Ishikawa (cell line): ENCODE results near the gene MATN3.
A peak's percentile ranks its signal among the peaks of the same experiment; 100 is the strongest.

ENCODE experiments used
- CEBPB ChIP-seq: IDR thresholded peaks from 2 replicates; pipeline ENCODE4 v1.6.1; 2012
- CREB1 ChIP-seq: IDR thresholded peaks from 2 replicates; pipeline ENCODE4 v1.6.1; 2012; ENCODE audit warnings: low read depth
- EGR1 ChIP-seq: IDR thresholded peaks from 2 replicates; pipeline ENCODE4 v1.6.1; 2012
- EP300 ChIP-seq: IDR thresholded peaks from 2 replicates; pipeline ENCODE4 v1.6.1; 2012; ENCODE audit warnings: borderline replicate concordance
- FOXM1 ChIP-seq: IDR thresholded peaks from 2 replicates; pipeline ENCODE4 v1.6.1; 2012; ENCODE audit warnings: low read depth, borderline replicate concordance
- NFIC ChIP-seq: IDR thresholded peaks from 2 replicates; pipeline ENCODE4 v1.6.1; 2012
- RAD21 ChIP-seq: IDR thresholded peaks from 2 replicates; pipeline ENCODE4 v1.6.1; 2012; ENCODE audit warnings: low read depth
- TAF1 ChIP-seq: IDR thresholded peaks from 2 replicates; pipeline ENCODE4 v1.6.1; 2012; ENCODE audit warnings: low read depth, mild to moderate bottlenecking
- TCF12 ChIP-seq: IDR thresholded peaks from 2 replicates; pipeline ENCODE4 v1.6.1; 2012; ENCODE audit warnings: low read depth
- TEAD4 ChIP-seq: IDR thresholded peaks from 2 replicates; pipeline ENCODE4 v1.6.1; 2012
- YY1 ChIP-seq: IDR thresholded peaks from 2 replicates; pipeline ENCODE4 v1.6.1; 2012; ENCODE audit warnings: low read depth
- ZBTB7A ChIP-seq: IDR thresholded peaks from 2 replicates; pipeline ENCODE4 v1.6.1; 2012; ENCODE audit warnings: low read depth
- TF ChIP-seq, protein P1 (sequence below): IDR thresholded peaks from 2 replicates; pipeline ENCODE4 v1.6.1; 2012
- TF ChIP-seq, protein P2 (sequence below): IDR thresholded peaks from 2 replicates; pipeline ENCODE4 v1.6.1; 2012
- TF ChIP-seq, protein P3 (sequence below): IDR thresholded peaks from 2 replicates; pipeline ENCODE4 v1.6.1; 2012; ENCODE audit warnings: low read depth, mild to moderate bottlenecking

Gene MATN3, protein sequence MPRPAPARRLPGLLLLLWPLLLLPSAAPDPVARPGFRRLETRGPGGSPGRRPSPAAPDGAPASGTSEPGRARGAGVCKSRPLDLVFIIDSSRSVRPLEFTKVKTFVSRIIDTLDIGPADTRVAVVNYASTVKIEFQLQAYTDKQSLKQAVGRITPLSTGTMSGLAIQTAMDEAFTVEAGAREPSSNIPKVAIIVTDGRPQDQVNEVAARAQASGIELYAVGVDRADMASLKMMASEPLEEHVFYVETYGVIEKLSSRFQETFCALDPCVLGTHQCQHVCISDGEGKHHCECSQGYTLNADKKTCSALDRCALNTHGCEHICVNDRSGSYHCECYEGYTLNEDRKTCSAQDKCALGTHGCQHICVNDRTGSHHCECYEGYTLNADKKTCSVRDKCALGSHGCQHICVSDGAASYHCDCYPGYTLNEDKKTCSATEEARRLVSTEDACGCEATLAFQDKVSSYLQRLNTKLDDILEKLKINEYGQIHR

DNA sequence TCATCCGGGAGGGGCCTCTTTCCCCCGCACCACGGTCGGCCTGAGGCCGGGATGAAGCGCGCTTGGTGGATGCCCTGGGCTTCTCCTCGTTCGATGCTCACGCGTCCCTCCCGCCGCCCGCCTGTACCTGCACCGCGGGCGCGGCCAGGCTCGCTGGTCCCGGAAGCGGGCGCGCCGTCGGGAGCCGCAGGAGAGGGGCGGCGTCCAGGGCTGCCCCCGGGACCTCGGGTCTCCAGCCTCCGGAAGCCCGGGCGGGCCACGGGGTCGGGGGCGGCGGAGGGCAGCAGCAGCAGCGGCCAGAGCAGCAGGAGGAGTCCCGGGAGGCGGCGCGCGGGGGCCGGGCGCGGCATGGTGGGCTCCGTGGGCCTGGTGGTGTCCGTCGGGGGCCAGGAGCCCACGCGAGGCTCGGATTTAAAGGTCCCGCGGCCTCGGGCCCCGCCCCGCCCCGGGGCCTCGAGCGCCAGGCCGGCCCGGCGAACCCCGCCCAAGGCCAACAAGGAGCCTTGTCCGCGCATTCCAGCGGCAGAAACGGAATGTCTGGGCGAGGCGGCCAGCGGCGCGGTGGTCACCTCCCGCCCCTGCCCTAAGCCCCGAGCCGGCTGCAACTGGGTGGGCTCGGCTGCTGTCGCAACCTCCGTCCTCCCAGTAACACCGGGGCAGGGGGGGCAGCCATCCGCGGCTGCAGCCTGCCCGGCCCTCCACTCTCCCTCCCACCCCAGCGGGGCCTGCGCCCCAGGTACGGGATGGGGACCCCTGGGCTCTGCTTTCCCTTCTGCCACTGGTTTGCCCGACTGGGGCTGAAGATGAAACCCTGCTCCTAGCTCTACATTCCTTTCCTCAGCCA lies at the start of gene MATN3:
MATN3 (minus strand) TSS at position 387 of the 844 bp plus-strand sequence; CDS start at position 350, 37 bp downstream.
- TF ChIP-seq TAF1 (peak; percentile 51; the same call in 1 of the 2 replicates), EGR1 (no peak), NFIC (no peak), CREB1 (no peak), ZBTB7A (peak; percentile 86), TEAD4 (peak; percentile 84)
- TF ChIP-seq, protein P1, sequence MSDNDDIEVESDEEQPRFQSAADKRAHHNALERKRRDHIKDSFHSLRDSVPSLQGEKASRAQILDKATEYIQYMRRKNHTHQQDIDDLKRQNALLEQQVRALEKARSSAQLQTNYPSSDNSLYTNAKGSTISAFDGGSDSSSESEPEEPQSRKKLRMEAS, result peak; percentile 16; the same call in 1 of the 2 replicates

DNA sequence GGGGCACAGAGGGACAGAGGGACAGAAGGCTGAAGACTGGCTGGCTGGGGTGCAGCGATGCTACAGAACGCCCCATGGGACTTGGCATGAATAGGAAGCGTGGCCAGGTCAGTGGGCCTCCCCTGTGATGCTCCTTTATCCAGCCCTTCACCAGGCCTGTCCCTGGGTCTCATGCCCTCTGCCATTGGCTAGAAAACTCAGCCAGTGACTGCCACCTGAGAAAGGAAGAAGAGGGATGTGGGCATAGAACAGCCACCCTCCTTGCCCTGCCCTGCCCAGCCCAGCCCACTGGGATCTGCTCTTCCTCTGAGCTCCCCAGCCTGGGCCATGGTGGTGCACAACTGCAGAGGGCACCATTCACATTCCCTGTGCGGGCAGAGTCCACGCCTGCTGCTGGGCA lies 49.5 kb upstream of the MATN3 start:
- TF ChIP-seq RAD21 (no peak), EGR1 (no peak)

DNA sequence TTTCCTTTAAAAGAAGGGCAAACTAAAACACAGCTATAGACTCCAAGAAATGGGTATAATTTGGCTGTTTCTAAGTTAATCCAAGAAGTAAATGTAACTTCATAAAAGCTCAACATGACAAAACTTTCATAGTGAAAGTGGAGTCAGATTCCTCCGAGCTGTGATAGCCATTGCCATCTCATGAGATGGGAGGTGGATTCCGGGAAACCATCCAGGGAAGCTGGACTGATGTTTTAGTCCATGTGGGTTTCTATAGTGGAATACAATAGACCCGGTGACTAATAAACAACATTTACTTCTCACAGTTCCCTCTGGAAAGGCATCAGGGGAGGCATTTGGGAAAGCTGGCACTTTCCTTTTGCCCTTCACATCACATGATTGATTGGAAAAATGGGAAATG lies 49.0 kb upstream of the MATN3 start:
- TF ChIP-seq TCF12 (no peak), ZBTB7A (no peak), FOXM1 (no peak), CREB1 (no peak), EP300 (no peak), NFIC (no peak), EGR1 (no peak), CEBPB (no peak), RAD21 (no peak), YY1 (no peak), TEAD4 (no peak), TAF1 (no peak)
- TF ChIP-seq, protein P2, sequence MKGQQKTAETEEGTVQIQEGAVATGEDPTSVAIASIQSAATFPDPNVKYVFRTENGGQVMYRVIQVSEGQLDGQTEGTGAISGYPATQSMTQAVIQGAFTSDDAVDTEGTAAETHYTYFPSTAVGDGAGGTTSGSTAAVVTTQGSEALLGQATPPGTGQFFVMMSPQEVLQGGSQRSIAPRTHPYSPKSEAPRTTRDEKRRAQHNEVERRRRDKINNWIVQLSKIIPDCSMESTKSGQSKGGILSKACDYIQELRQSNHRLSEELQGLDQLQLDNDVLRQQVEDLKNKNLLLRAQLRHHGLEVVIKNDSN, result no peak
- TF ChIP-seq, protein P1, result no peak
- TF ChIP-seq, protein P3, sequence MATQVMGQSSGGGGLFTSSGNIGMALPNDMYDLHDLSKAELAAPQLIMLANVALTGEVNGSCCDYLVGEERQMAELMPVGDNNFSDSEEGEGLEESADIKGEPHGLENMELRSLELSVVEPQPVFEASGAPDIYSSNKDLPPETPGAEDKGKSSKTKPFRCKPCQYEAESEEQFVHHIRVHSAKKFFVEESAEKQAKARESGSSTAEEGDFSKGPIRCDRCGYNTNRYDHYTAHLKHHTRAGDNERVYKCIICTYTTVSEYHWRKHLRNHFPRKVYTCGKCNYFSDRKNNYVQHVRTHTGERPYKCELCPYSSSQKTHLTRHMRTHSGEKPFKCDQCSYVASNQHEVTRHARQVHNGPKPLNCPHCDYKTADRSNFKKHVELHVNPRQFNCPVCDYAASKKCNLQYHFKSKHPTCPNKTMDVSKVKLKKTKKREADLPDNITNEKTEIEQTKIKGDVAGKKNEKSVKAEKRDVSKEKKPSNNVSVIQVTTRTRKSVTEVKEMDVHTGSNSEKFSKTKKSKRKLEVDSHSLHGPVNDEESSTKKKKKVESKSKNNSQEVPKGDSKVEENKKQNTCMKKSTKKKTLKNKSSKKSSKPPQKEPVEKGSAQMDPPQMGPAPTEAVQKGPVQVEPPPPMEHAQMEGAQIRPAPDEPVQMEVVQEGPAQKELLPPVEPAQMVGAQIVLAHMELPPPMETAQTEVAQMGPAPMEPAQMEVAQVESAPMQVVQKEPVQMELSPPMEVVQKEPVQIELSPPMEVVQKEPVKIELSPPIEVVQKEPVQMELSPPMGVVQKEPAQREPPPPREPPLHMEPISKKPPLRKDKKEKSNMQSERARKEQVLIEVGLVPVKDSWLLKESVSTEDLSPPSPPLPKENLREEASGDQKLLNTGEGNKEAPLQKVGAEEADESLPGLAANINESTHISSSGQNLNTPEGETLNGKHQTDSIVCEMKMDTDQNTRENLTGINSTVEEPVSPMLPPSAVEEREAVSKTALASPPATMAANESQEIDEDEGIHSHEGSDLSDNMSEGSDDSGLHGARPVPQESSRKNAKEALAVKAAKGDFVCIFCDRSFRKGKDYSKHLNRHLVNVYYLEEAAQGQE, result no peak

DNA sequence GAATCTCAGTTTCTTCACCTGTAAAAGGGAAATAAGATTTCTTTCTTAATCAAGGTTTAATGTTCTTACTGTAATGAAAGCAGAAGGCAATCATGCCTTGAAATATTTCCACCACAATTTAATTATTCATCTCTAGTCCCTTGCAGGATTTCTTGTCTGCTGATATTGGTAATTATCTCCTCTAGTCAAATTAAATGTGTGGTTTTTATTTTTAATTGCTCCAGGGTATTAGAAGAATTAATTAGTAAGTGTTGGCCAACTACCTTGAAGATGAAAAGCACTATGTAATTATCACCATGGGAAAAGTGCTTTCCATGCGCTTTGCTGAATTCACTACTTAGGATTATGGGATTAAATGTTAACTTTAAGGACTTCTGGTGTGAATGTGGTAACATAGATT lies 47.6 kb upstream of the MATN3 start:
- TF ChIP-seq NFIC, result no peak
- TF ChIP-seq EGR1, result no peak
- TF ChIP-seq, protein P3, result no peak
- no peak for TF ChIP-seq RAD21
- TF ChIP-seq TAF1, result no peak
- TF ChIP-seq ZBTB7A, result no peak
- no peak for TF ChIP-seq YY1
- TF ChIP-seq TCF12, result no peak
- TF ChIP-seq, protein P1, result no peak
- no peak for TF ChIP-seq EP300
- TF ChIP-seq, protein P2, result no peak
- no peak for TF ChIP-seq CREB1
- TF ChIP-seq TEAD4, result no peak

DNA sequence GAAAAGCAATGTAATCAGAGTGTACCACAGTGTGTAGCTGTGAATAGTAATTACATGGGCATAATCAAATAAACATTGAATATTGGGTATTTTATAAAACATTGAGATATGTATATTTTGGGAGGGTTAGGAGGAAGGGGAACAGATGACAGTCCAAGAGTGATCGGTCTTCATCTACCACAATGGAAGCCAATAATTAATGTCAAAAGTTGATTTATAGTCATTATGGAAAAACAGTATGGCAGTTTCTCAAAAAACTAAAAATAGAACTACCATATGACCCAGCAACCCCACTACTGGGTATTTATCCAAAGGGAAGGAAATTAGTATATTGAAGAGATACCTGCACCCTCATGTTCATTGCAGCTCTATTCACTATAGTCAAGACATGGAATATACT lies 44.8 kb upstream of the MATN3 start:
- no peak for TF ChIP-seq EP300
- TF ChIP-seq CEBPB, result no peak
- TF ChIP-seq FOXM1, result no peak
